PC-3 (cell line): ENCODE data around the gene EPHB2. TPM values are rescaled to one million over a fixed set of nuclear protein-coding genes. Genes with fewer than 3 reads are reported as not detected.

Source experiments
- ATAC-seq: fragments of 200-7000 bp; cut with Tn5 transposase; 2 replicates; pipeline ENCODE4 v1.9.1; 2020; ENCODE audit warnings: mild to moderate bottlenecking, moderate library complexity
- BruUV-seq: library from RNA; stranded (reverse); fragments of 400-500 nt; replicated peaks from 2 replicates; lab custom pipeline; 2021; lab: Mats Ljungman, UMichigan
- CTCF ChIA-PET: fragments of 300-600 bp; sonication (Branson Sonifier 250); formaldehyde crosslinking; loops from one replicate; lab custom pipeline; 2022; ENCODE audit warnings: antibody characterized with exemption; lab: Charles Lee
- POLR2A ChIA-PET: fragments of 300-600 bp; sonication (Branson Sonifier 250); formaldehyde crosslinking; loops from one replicate; lab custom pipeline; 2022; ENCODE audit warnings: antibody characterized with exemption; ENCODE audit not compliant: unreplicated experiment; lab: Charles Lee
- DNase-seq: peaks from one replicate; pipeline ENCODE4 v3.0.0-alpha.2; 2015
- H2AFZ ChIP-seq: fragments of 300-600 bp; sonication (generic); 2 replicates; pipeline ENCODE4 v1.6.0; 2016; ENCODE audit warnings: antibody characterized with exemption, low read length
- H3F3A ChIP-seq: fragments of 300-600 bp; sonication (generic); one replicate; pipeline ENCODE4 v1.6.0; 2017; ENCODE audit warnings: antibody characterized with exemption, low read length, control low read depth, mild to moderate bottlenecking; ENCODE audit not compliant: unreplicated experiment
- H3K27ac ChIP-seq: fragments of 300-600 bp; sonication (generic); 2 replicates; pipeline ENCODE4 v1.5.1; 2016; ENCODE audit warnings: mild to moderate bottlenecking, low read length
- H3K27me3 ChIP-seq: fragments of 300-600 bp; sonication (generic); 2 replicates; pipeline ENCODE4 v1.6.1; 2016; ENCODE audit warnings: low read length, mixed read lengths
- H3K36me3 ChIP-seq: fragments of 300-600 bp; sonication (generic); 2 replicates; pipeline ENCODE4 v1.6.1; 2016; ENCODE audit warnings: low read depth, mixed run types, low read length, mixed read lengths
- H3K4me1 ChIP-seq: fragments of 300-600 bp; sonication (generic); 2 replicates; pipeline ENCODE4 v1.5.1; 2016; ENCODE audit warnings: low read length; ENCODE audit not compliant: insufficient read depth
- H3K4me2 ChIP-seq: fragments of 300-600 bp; sonication (generic); 2 replicates; pipeline ENCODE4 v1.6.0; 2016; ENCODE audit warnings: low read length
- H3K4me3 ChIP-seq: fragments of 300-600 bp; sonication (generic); 2 replicates; pipeline ENCODE4 v1.5.1; 2016; ENCODE audit warnings: mild to moderate bottlenecking, low read length, mixed read lengths
- H3K79me2 ChIP-seq: fragments of 300-600 bp; sonication (generic); 2 replicates; pipeline ENCODE4 v1.6.1; 2017; ENCODE audit warnings: low read length, mixed read lengths
- H3K9ac ChIP-seq: fragments of 300-600 bp; sonication (generic); 2 replicates; pipeline ENCODE4 v1.6.0; 2016; ENCODE audit warnings: mild to moderate bottlenecking, low read length
- H3K9me2 ChIP-seq: fragments of 300-600 bp; sonication (generic); replicated peaks from 2 replicates; pipeline ENCODE4 v1.6.1; 2016; ENCODE audit warnings: mixed run types, low read length, mixed read lengths
- H3K9me3 ChIP-seq: fragments of 300-600 bp; sonication (generic); 2 replicates; pipeline ENCODE4 v1.6.1; 2016; ENCODE audit warnings: low read length, mixed read lengths
- H4K20me1 ChIP-seq: fragments of 300-600 bp; sonication (generic); 2 replicates; pipeline ENCODE4 v1.6.1; 2016; ENCODE audit warnings: low read length, mixed read lengths
- CTCF ChIP-seq: fragments of 300-600 bp; sonication (generic); conservative IDR thresholded peaks from 2 replicates; pipeline ENCODE4 v1.5.1; 2017; ENCODE audit warnings: antibody characterized with exemption, low read depth, mild to moderate bottlenecking, low read length
- EZH2 ChIP-seq: fragments of 300-600 bp; sonication (generic); IDR thresholded peaks from one replicate; pipeline ENCODE4 v1.6.1; 2017; ENCODE audit warnings: antibody characterized with exemption, mild to moderate bottlenecking, low read length; ENCODE audit not compliant: unreplicated experiment
- EZH2phosphoT487 ChIP-seq: fragments of 300-600 bp; sonication (generic); IDR thresholded peaks from 2 replicates; pipeline ENCODE4 v1.6.1; 2018; ENCODE audit warnings: mild to moderate bottlenecking, antibody characterized with exemption, low read length, borderline replicate concordance
- intact Hi-C: fragments of 100-400 bp; cut with micrococcal nuclease; formaldehyde crosslinking; loops from 2 replicates; pipeline ENCODE4 v1.9.0; 2023
- total RNA-seq: library from RNA; depleted of rRNA; stranded (reverse); fragments of >200 nt; gene quantifications from 2 replicates; pipeline ENCODE4 v1.2.3, GENCODE V29; 2014

The EPHB2 gene
- total RNA-seq, 1 experiment from 2014 or later = 23.2 TPM

GRCh38 chr1:22822371-22822770 lies 111.7 kb downstream of the EPHB2 start:
- Histone ChIP-seq H2AFZ (no peak overlapping the region), H3K9me3 (no peaks in the 10 kb centered on the region), H3K4me1 (peaks cover 20% of the 10 kb centered on the region), H3K9ac (no peak overlapping the region), H3K27me3 (no peaks in the 10 kb centered on the region), H3K79me2 (no peaks in the 10 kb centered on the region), H3K27ac (no peak overlapping the region), H3K9me2 (no peaks in the 10 kb centered on the region), H4K20me1 (no peaks in the 10 kb centered on the region), H3K4me2 (no peak overlapping the region), H3K36me3 (no peaks in the 10 kb centered on the region), H3F3A (no peaks in the 10 kb centered on the region), H3K4me3 (no peak overlapping the region)
- intact Hi-C loops = no loop called here
- DNase-seq (no peak), ATAC-seq (no peak)
- POLR2A ChIA-PET = no interaction called here
- CTCF ChIA-PET = no interaction called here
- TF ChIP-seq CTCF = no peak
- TF ChIP-seq EZH2phosphoT487 = no peak
- BruUV-seq = no TSS peak

GRCh38 chr1:22824466-22824865 lies 113.8 kb downstream of the EPHB2 start:
- DNase-seq = no peak
- no peak for ATAC-seq
- H2AFZ ChIP-seq = no peak overlapping the region
- no peaks in the 10 kb centered on the region for H3K27me3 ChIP-seq
- no peak for TF ChIP-seq CTCF
- no peak for TF ChIP-seq EZH2
- TF ChIP-seq EZH2phosphoT487 = no peak
- H4K20me1 ChIP-seq = no peaks in the 10 kb centered on the region
- H3K4me1 ChIP-seq = peaks cover 38% of the 10 kb centered on the region
- no peak overlapping the region for H3K4me3 ChIP-seq
- POLR2A ChIA-PET = no interaction called here
- H3K27ac ChIP-seq = no peak overlapping the region
- intact Hi-C loops = no loop called here
- CTCF ChIA-PET = no interaction called here
- no peak overlapping the region for H3K4me2 ChIP-seq
- H3K79me2 ChIP-seq = no peaks in the 10 kb centered on the region
- H3K9me3 ChIP-seq = no peaks in the 10 kb centered on the region
- no TSS peak for BruUV-seq
- H3K9me2 ChIP-seq = no peaks in the 10 kb centered on the region
- no peak overlapping the region for H3K9ac ChIP-seq
- no peaks in the 10 kb centered on the region for H3F3A ChIP-seq
- no peaks in the 10 kb centered on the region for H3K36me3 ChIP-seq

- TF ChIP-seq EZH2phosphoT487 = no peak
- no peak for TF ChIP-seq EZH2
- TF ChIP-seq CTCF = no peak
- Histone ChIP-seq H2AFZ (no peak overlapping the region), H4K20me1 (no peaks in the 10 kb centered on the region), H3K9me3 (no peaks in the 10 kb centered on the region), H3K9ac (no peak overlapping the region), H3K4me3 (no peak overlapping the region), H3K9me2 (no peaks in the 10 kb centered on the region), H3K27me3 (no peaks in the 10 kb centered on the region), H3F3A (no peaks in the 10 kb centered on the region), H3K79me2 (no peaks in the 10 kb centered on the region), H3K27ac (no peak overlapping the region), H3K36me3 (no peaks in the 10 kb centered on the region), H3K4me1 (peaks cover 38% of the 10 kb centered on the region), H3K4me2 (no peak overlapping the region)
- ATAC-seq (no peak), DNase-seq (no peak)
- BruUV-seq = no TSS peak
- intact Hi-C loops = no loop called here
- POLR2A ChIA-PET = no interaction called here
- CTCF ChIA-PET = no interaction called here
Observed at GRCh38 chr1:22824975-22825374, 114.3 kb downstream of the EPHB2 start.
